NOMO-1 (cell line): ENCODE results near the gene DOCK11.
"Not testable (repeated sequence)": the region's sequence is repeated elsewhere in the genome, so short reads cannot be mapped to it uniquely, and the experiment has no call there.

Experiments
- DNase-seq, 2 experiments: peaks; one replicate each; lab custom pipeline; 2025; ENCODE audit not compliant: unreplicated experiment in 2 of 2; lab: John Stamatoyannopoulos, UW

DOCK11 gene

GRCh38 chrX:118677318-118677717, 181.7 kb downstream of the DOCK11 start:
- no peak for DNase-seq

DNA sequence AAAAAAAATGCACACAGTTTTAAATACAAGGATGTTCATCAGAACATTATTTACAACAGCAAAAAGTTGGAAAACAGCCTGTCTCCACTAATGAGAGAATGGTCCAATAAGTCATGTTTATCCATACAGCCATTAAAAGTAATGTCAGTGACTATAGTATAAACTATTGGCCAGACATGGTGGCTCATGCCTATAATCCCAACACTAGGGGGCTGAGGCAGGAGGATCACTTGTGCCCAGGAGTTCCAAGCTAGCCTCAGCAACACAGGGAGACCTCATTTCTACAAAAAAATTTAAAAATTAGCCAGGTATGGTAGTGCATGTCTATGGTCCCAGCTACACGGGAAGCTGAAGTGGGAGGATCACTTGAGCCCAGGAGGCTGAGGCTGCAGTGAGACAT, 183.7 kb downstream of the DOCK11 start:
- no peak for DNase-seq

DNA sequence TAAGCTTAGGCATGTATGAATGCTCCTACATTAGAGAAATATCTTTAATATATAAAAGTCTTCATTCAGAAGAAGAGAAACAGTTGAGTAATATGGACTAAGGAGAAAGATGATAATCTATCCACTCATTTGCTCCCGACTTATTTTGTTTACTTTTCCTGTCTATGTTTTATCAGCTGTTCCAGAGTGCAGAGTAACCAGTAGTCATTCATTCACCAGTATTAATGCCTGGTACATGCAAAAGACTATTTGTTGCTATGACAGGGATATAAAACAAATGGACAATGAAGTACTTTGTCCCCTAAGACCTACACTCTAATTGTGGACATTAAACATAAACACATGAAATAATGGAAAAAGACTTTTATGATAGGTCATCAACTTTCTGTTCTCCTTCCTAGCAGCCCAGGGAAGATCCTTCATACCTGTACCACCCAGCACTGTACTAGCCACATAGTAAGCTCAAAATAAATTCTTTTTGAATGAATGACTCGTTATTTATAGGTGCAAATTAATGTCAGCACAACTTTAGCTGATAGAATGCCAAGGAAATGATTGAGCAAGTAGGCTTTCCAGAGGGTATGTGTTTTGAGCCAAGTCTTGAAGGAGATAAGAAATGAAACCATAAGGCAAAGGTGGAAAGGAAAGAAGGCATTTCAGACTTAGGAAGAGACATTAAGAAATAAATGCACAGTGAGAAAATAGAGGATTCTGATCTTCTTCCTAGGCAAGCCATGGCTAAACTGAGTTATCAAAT, 186.8 kb downstream of the DOCK11 start:
- no peak for DNase-seq

DNA sequence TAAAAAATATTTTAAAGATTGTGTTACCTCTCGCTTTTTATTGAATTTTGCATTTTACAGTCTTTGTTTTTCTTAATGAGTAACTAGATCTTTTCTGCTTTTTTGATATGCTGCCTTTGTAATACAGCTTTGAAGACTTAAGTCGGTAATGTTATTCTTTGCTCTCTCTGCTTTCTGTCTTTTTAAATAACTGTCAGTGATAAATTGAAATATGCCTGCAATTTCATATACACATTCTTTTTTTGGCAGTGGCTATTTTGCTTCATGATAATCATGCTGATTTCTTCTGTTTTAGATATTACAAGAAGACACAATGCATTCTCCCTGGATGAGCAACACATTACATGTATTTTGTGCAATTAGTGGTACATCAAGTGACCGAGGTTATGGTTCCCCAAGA, 189.8 kb downstream of the DOCK11 start:
- DNase-seq: no peak

GRCh38 chrX:118688935-118689334, 193.3 kb downstream of the DOCK11 start:
- no peak for DNase-seq

DNA sequence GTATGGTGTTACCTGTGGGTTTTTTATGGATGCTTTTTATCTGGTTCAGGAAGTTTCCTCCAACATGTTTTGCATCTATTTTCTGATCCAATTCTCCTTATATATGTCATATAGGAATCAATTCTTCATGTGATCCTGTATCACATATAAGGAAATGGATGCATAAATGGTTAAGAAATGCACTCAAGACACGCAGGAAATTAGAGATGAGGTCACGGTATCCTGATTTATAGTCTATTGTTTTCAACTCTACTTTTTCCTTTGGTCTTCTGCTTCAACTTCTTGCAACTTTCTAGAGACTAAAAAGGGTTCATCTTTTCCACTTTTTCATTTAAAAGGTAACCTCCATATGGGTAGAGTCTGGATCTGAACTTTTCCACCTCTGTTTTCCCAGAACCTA, 198.2 kb downstream of the DOCK11 start:
- no peak for DNase-seq

DNA sequence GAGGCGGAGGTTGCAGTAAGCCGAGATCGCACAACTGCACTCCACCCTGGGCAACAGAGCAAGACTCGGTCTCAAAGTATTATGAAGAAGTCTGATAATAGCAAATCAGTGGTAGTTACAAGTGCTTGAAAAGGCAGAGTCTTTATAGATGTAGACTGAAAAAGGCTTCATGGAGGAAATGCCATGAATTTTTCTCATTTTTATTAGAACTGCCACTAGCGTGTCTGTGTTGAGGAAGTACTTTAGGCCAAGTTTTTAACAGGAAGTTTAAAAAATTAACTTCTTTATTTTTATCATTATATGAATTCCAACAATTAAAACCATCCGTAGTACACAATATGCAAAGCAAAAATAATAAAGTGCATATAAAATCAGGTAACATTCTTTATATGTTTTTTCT, 199.0 kb downstream of the DOCK11 start:
- peak; percentile 21 to 52 for DNase-seq

GRCh38 chrX:118698516-118699170, 203.0 kb downstream of the DOCK11 start:
- peak; percentile 86 to 87 for DNase-seq

DNA sequence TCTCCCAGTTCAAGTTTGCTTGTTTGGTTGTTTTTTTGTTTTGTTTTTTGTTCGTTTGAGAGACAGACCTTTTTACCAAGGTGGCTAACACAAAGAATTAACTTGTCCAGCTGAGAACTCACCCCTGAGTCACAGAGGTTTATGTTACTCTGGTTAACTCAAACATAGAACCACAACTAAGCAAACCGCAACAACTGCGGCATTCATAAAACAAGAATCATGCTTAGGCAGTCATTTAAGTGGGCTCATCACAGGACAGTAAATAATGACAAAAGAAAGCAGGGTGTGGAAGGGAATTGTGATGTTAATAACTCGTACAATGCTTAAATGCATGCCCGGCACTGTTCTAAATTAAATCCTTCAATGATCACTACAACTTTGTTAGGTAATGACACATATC, 207.1 kb downstream of the DOCK11 start:
- DNase-seq: no peak

DNA sequence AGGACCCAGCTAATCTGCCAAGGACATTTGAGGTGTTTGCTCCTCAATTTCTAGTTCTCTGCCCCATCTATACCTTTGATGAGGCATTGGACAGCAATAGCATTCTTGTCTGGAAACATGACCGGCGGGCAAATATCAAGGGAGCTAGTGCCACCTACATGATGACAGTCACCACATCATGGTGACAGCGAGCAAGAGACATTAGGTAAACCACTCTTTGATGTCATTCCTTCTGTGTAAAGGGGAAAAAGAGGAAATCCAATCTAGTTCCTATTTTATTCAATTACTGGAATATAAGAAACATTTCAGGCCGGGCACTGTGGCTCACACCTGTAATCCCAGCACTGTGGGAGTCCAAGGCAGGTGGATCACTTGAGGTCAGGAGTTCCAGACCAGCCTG, 211.1 kb downstream of the DOCK11 start:
- no peak for DNase-seq

DNA sequence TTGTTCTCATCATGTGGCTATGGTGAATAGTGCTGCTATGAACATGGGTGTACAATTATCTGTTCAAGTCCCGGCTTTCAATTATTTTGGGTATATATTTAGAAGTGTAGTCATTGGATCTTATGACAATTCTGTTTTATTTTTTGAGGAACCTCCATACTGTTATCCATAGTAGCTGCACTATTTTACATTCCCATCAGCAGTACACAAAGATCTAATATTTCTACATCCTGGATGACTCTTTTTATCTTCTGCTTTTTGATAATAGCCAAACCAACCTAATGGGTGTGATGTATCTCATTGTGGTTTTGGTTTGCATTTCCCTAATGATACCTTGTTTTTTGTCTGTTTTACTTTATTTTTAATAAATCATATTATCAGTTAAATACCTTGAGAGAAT, 218.9 kb downstream of the DOCK11 start:
- DNase-seq: no peak

DNA sequence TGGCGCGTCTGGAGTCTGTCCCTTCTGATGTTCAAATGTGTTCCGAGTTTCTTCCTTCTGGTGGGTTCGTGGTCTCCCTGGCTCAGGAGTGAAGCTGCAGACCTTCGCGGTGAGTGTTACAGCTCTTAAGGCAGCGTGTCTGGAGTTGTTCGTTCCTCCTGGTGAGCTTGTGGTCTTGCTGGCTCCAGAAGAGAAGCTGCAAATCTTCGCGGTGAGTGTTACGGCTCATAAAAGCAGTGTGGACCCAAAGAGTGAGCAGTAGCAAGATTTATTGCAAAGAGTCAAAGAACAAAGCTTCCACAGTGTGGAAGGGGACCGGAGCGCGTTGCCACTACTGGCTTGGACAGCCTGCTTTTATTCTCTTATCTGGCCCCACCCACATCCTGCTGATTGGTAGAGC, 220.3 kb downstream of the DOCK11 start:
- DNase-seq: not testable (repeated sequence)

- not testable (repeated sequence) for DNase-seq
Observed at GRCh38 chrX:118716833-118717232, 221.2 kb downstream of the DOCK11 start.

- peak; percentile 84 to 89 for DNase-seq
Observed at GRCh38 chrX:118717678-118718391, 222.2 kb downstream of the DOCK11 start.

DNA sequence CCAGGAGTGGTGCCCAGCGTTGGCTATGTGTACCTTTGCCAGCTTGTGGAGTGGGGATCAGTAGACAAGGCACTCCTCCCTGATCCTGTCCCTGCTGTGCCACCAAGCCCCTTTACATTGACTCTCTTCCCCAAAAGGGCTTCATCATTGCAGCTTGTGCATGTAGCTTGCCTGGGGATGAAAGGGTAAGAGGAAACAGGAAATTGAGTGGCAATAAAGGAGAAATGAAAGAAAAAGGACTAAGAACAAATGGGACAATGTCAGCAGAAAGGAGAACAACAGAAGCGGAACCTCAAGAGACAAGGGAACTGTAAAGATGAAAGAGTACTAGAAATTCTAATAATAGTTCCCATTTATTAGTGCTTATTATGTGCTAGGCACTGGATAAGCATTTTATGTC, 223.1 kb downstream of the DOCK11 start:
- DNase-seq: peak; percentile 86 to 98

DNA sequence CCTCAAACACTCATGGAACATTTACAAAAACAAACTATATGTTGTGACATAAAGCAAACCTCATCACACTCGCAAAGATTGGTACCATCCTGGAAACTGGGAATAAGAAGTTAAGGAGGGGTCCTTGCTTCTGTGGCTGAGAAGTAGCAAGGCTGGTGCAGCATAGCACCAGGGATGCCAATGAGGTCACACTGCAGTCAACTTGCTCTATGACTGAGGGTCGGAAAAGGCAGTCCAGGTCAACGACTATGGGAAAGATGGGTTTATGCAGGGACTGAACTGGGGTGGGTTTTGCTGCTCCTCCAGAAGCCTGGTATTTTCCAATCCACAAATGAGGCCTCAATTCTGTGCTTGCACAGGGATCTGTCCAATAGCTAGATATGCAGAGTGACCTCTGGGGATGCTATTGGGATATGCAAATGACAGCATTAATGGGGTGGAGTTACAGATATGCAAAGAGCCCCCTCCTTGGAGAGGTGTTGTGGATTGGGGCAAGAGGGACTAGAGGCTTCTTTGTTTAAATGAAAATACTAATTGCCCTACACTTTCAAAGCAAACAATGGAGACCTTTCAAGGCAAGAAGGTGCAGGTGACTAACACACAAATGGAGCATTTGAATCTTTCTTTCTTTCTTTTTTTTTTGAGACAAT, 224.6 kb downstream of the DOCK11 start:
- no peak for DNase-seq

- DNase-seq: peak in 1 of 2 experiments; percentile 10
Observed at GRCh38 chrX:118723376-118723775, 227.8 kb downstream of the DOCK11 start.

GRCh38 chrX:118724365-118724764, 228.8 kb downstream of the DOCK11 start:
- no peak for DNase-seq

- DNase-seq: peak in 1 of 2 experiments; percentile 36
Observed at GRCh38 chrX:118724775-118725174, 229.2 kb downstream of the DOCK11 start.

DNA sequence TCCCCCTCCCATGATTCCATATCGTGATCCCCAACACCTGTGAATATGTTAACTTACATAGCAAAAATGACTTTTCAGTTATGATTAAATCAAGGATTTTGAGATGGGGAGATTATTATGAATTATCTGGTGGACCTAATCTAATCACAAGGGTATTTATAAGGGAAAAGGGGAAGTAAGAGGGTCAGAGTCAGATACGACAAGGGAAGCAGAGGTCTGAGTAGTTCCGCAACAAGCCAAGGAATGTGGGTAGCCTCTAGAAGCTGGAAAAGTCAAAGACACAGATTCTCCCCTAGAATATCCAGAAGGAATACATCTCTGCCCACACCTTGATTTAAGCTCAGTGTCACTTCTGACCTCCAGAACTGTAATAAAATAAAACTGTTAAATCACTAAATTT, 230.8 kb downstream of the DOCK11 start:
- peak in 1 of 2 experiments; percentile 35 for DNase-seq
